ENCODE measurements around the gene UPF1.

- TF ChIP-seq RXRA (IDR thresholded peaks at IDR 0.05; ENCODE audit: borderline replicate concordance, low read depth) (no peak), POLR2AphosphoS5 (IDR thresholded peaks at IDR 0.05; ENCODE audit: low read depth, low read length) (no peak), REST (IDR thresholded peaks at IDR 0.05; ENCODE audit: low read depth, low read length) (no peak), TAF1 (IDR thresholded peaks at IDR 0.05; ENCODE audit: borderline replicate concordance, low read depth, low read length) (no peak), GABPA (IDR thresholded peaks at IDR 0.05; ENCODE audit: low read depth) (no peak)
- TF ChIP-seq, protein P1, sequence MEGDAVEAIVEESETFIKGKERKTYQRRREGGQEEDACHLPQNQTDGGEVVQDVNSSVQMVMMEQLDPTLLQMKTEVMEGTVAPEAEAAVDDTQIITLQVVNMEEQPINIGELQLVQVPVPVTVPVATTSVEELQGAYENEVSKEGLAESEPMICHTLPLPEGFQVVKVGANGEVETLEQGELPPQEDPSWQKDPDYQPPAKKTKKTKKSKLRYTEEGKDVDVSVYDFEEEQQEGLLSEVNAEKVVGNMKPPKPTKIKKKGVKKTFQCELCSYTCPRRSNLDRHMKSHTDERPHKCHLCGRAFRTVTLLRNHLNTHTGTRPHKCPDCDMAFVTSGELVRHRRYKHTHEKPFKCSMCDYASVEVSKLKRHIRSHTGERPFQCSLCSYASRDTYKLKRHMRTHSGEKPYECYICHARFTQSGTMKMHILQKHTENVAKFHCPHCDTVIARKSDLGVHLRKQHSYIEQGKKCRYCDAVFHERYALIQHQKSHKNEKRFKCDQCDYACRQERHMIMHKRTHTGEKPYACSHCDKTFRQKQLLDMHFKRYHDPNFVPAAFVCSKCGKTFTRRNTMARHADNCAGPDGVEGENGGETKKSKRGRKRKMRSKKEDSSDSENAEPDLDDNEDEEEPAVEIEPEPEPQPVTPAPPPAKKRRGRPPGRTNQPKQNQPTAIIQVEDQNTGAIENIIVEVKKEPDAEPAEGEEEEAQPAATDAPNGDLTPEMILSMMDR (IDR thresholded peaks at IDR 0.05) = no peak
These were observed 31.4 kb downstream of the UPF1 start for GRCh38 chr19:18862976-18863842.

All from SK-N-SH (cell line).